Measurements from ENCODE around the gene GNL2.

Gene GNL2

GRCh38 chr1:37634244-37634991 is 38.7 kb upstream of the GNL2 start, which contains the start of gene RSPO1:
TSS of gene RSPO1 (minus strand) at chr1:37634892. CDS start at chr1:37629661, 5,231 bp downstream.
- H3K27me3 ChIP-seq (ENCODE audit: low read depth, low read length): peaks cover 10% of the 10 kb centered on the region
- H3K4me2 ChIP-seq (ENCODE audit: low read length): no peak within 1 kb of the TSS
- H3K4me1 ChIP-seq (ENCODE audit: low read length): no peaks in the 10 kb centered on the region
- H3K9me3 ChIP-seq (ENCODE audit: insufficient read depth, low read length): no peaks in the 10 kb centered on the region
- TF ChIP-seq CTCF (IDR thresholded peaks at IDR 0.05; ENCODE audit: low read depth, low read length) (no peak), EZH2phosphoT487 (IDR thresholded peaks at IDR 0.05; ENCODE audit: low read depth) (no peak)
- no peaks in the 10 kb centered on the region for H3K79me2 ChIP-seq (ENCODE audit: low read length)
- no peak within 1 kb of the TSS for H3K9ac ChIP-seq (ENCODE audit: low read length)
- H3K36me3 ChIP-seq (replicated peaks; ENCODE audit: low read depth, low read length): no peaks in the 10 kb centered on the region
- H3K4me3 ChIP-seq (ENCODE audit: low read length): no peak within 1 kb of the TSS
- no peak within 1 kb of the TSS for H2AFZ ChIP-seq (ENCODE audit: low read depth, low read length)
- no peak within 1 kb of the TSS for H3K27ac ChIP-seq (ENCODE audit: low read length)
- no peaks in the 10 kb centered on the region for H4K20me1 ChIP-seq (ENCODE audit: insufficient read depth, low read length)

GRCh38 chr1:37633938-37634243 is 38.2 kb upstream of the GNL2 start:
- no peaks in the 10 kb centered on the region for H3K4me1 ChIP-seq (ENCODE audit: low read length)
- H3K79me2 ChIP-seq (ENCODE audit: low read length): no peaks in the 10 kb centered on the region
- H3K36me3 ChIP-seq (replicated peaks; ENCODE audit: low read depth, low read length): no peaks in the 10 kb centered on the region
- no peaks in the 10 kb centered on the region for H4K20me1 ChIP-seq (ENCODE audit: insufficient read depth, low read length)
- H2AFZ ChIP-seq (ENCODE audit: low read depth, low read length): no peak overlapping the region
- TF ChIP-seq CTCF (IDR thresholded peaks at IDR 0.05; ENCODE audit: low read depth, low read length) (no peak), EZH2phosphoT487 (IDR thresholded peaks at IDR 0.05; ENCODE audit: low read depth) (no peak)
- H3K4me3 ChIP-seq (ENCODE audit: low read length): no peak overlapping the region
- no peaks in the 10 kb centered on the region for H3K9me3 ChIP-seq (ENCODE audit: insufficient read depth, low read length)
- H3K4me2 ChIP-seq (ENCODE audit: low read length): no peak overlapping the region
- H3K27me3 ChIP-seq (ENCODE audit: low read depth, low read length): peaks cover 10% of the 10 kb centered on the region
- H3K27ac ChIP-seq (ENCODE audit: low read length): no peak overlapping the region
- no peak overlapping the region for H3K9ac ChIP-seq (ENCODE audit: low read length)

GRCh38 chr1:37633040-37633937 is 37.6 kb upstream of the GNL2 start:
- no peak overlapping the region for H3K4me2 ChIP-seq (ENCODE audit: low read length)
- TF ChIP-seq EZH2phosphoT487 (IDR thresholded peaks at IDR 0.05; ENCODE audit: low read depth) (no peak), CTCF (IDR thresholded peaks at IDR 0.05; ENCODE audit: low read depth, low read length) (no peak)
- peaks cover 10% of the 10 kb centered on the region for H3K27me3 ChIP-seq (ENCODE audit: low read depth, low read length)
- no peak overlapping the region for H3K4me3 ChIP-seq (ENCODE audit: low read length)
- no peaks in the 10 kb centered on the region for H3K79me2 ChIP-seq (ENCODE audit: low read length)
- H3K9me3 ChIP-seq (ENCODE audit: insufficient read depth, low read length): no peaks in the 10 kb centered on the region
- H3K27ac ChIP-seq (ENCODE audit: low read length): no peak overlapping the region
- H3K4me1 ChIP-seq (ENCODE audit: low read length): no peaks in the 10 kb centered on the region
- H3K36me3 ChIP-seq (replicated peaks; ENCODE audit: low read depth, low read length): no peaks in the 10 kb centered on the region
- no peak overlapping the region for H3K9ac ChIP-seq (ENCODE audit: low read length)
- no peaks in the 10 kb centered on the region for H4K20me1 ChIP-seq (ENCODE audit: insufficient read depth, low read length)
- H2AFZ ChIP-seq (ENCODE audit: low read depth, low read length): no peak overlapping the region

GRCh38 chr1:37631036-37631435 is 35.3 kb upstream of the GNL2 start:
- Histone ChIP-seq H3K4me1 (ENCODE audit: low read length) (no peaks in the 10 kb centered on the region), H4K20me1 (ENCODE audit: insufficient read depth, low read length) (no peaks in the 10 kb centered on the region)

More at GRCh38 chr1:37631036-37631435, 35.3 kb upstream of the GNL2 start:
- Histone ChIP-seq H3K27ac (ENCODE audit: low read length) (no peak overlapping the region), H3K36me3 (replicated peaks; ENCODE audit: low read depth, low read length) (no peaks in the 10 kb centered on the region), H2AFZ (ENCODE audit: low read depth, low read length) (no peak overlapping the region), H3K4me3 (ENCODE audit: low read length) (no peak overlapping the region), H3K9ac (ENCODE audit: low read length) (no peak overlapping the region), H3K79me2 (ENCODE audit: low read length) (no peaks in the 10 kb centered on the region), H3K9me3 (ENCODE audit: insufficient read depth, low read length) (no peaks in the 10 kb centered on the region), H3K4me2 (ENCODE audit: low read length) (no peak overlapping the region), H3K27me3 (ENCODE audit: low read depth, low read length) (peaks cover 10% of the 10 kb centered on the region)
- TF ChIP-seq EZH2phosphoT487 (IDR thresholded peaks at IDR 0.05; ENCODE audit: low read depth) (no peak), CTCF (IDR thresholded peaks at IDR 0.05; ENCODE audit: low read depth, low read length) (no peak)

Data from OCI-LY3 (cell line).